Measurements from ENCODE around the gene CITED1.

DNA sequence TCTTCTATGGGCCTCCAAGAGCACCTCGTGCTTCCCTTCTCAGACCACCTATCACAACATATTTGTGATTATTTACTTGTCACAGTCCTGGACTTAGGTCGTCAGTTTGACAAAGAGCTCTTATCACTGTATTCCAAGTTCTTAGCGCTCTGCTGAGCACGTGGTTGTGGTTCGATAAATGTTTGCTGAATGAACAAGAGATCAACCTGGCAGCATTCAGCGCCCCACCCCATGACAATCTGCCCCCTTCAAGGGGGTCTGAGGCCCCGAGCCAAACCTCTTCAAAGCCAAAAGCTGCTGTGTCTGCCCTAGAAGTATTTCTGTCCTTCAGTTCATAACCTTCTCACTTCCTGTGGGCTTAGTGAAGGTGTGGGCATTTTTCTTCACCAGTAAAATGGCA lies 43.6 kb downstream of the CITED1 start:
- no peak for TF ChIP-seq CTCF (conservative IDR thresholded peaks at IDR 0.05; ENCODE audit: low read length)
- TF ChIP-seq EZH2phosphoT487 (IDR thresholded peaks at IDR 0.05; ENCODE audit: borderline replicate concordance, low read depth, low read length), result no peak
